Measurements from ENCODE around the gene NMU. TPM values are rescaled to one million over a fixed set of nuclear protein-coding genes. Genes with fewer than 3 reads are reported as not detected.
A peak's percentile ranks its signal among the peaks of the same experiment; 100 is the strongest.

The NMU gene
- total and polyA plus RNA-seq, 2 of the 4 experiments (the other 2 are of a cell fraction), result not detected

DNA sequence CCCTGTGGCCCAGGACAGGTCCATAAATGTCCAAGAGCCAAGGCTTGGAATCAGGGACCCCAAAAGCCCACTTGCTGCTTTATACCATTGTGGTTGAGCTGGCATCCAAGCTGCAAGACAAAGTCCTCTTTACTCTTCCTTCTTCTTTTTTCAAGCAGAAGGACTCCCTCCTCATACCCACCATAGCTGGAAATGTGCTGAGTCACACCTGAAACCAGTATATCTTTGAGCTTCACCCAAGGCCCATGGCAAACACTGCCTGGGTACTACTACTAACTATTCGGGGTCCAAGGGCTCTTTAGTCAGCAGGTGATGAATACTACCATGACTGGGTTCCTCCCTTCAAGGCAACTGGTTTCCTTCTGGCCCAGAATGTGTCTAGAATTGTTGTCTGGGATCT, 37.3 kb upstream of the NMU start:
- H3K18ac ChIP-seq (ENCODE audit: low read depth, low read length), result no peak overlapping the region

More for the DNA sequence above, 37.3 kb upstream of the NMU start:
- Histone ChIP-seq H2BK120ac (ENCODE audit: low read depth, low read length) (no peak overlapping the region), H3K9me1 (ENCODE audit: insufficient read depth, low read length) (no peaks in the 10 kb centered on the region), H4K5ac (ENCODE audit: low read depth, low read length) (no peak overlapping the region), H3K9me3 (ENCODE audit: control insufficient read depth, insufficient read depth, low read length) (no peaks in the 10 kb centered on the region), H3K27me3 (ENCODE audit: control insufficient read depth, insufficient read depth, low read length) (no peaks in the 10 kb centered on the region; the same call in 1 of the 2 replicates), H3K56ac (ENCODE audit: extremely low read depth, insufficient read depth, low read length) (no peak overlapping the region), H3K4ac (ENCODE audit: low read depth, low read length) (no peak overlapping the region), H2BK20ac (ENCODE audit: low read depth, low read length) (no peak overlapping the region), H3K4me3 (ENCODE audit: insufficient read depth, low read depth, low read length) (no peak overlapping the region), H3K36me3 (ENCODE audit: control insufficient read depth, insufficient read depth, low read length) (no peaks in the 10 kb centered on the region), H2AK5ac (ENCODE audit: low read depth, low read length) (no peak overlapping the region), H4K8ac (ENCODE audit: low read depth in 2 of 2, low read length in 2 of 2) (no peak overlapping the region), H2BK15ac (ENCODE audit: low read depth, low read length) (no peak overlapping the region), H2BK5ac (ENCODE audit: low read depth, low read length, poor library complexity, severe bottlenecking) (no peak overlapping the region), H3K23ac (ENCODE audit: low read depth, low read length) (no peak overlapping the region), H3K4me1 (ENCODE audit: control insufficient read depth, insufficient read depth, low read length) (no peaks in the 10 kb centered on the region), H2AK9ac (replicated peaks; ENCODE audit: low read depth, low read length, poor library complexity) (no peak overlapping the region), H3K9ac (ENCODE audit: low read depth, low read length) (no peak overlapping the region), H3K27ac (ENCODE audit: insufficient read depth, low read length) (no peak overlapping the region), H3K79me1 (ENCODE audit: low read depth in 1 of 2, low read length in 2 of 2) (no peaks in the 10 kb centered on the region), H3K14ac (replicated peaks; ENCODE audit: low read depth, low read length) (no peak overlapping the region), H2AFZ (replicated peaks; ENCODE audit: low read length, poor library complexity) (no peak overlapping the region), H3K4me2 (ENCODE audit: low read depth, low read length) (no peak overlapping the region), H4K91ac (ENCODE audit: insufficient read depth, low read depth, low read length) (no peak overlapping the region), H4K20me1 (ENCODE audit: insufficient read depth, low read length) (no peaks in the 10 kb centered on the region)
- DNase-seq (no peak), ATAC-seq (ENCODE audit: low read depth) (no peak)
- intact Hi-C loops (cut with micrococcal nuclease), result no loop called here
- no TSS peak for BruUV-seq (replicated peaks)
- WGBS, 2 experiments (ENCODE audit: extremely low coverage in 2 of 2, insufficient read length in 1 of 2), result no CpG with 5 or more reads among the region's 1 CpG
- in situ Hi-C loops (cut with MboI; ENCODE audit: low sequenced_read_pairs), result no loop called here
- dilution Hi-C loops (cut with HindIII; ENCODE audit: low sequenced_read_pairs, unreplicated experiment), result no loop called here
- no peak for TF ChIP-seq CEBPB (IDR thresholded peaks at IDR 0.05; ENCODE audit: low read depth, low read length)
- peak; percentile 83 for TF ChIP-seq NFE2L2 (IDR thresholded peaks at IDR 0.05; ENCODE audit: low read depth, low read length)
- CTCF ChIA-PET, result no interaction called here
- POLR2A ChIA-PET (ENCODE audit: unreplicated experiment), result no interaction called here
